Measurements from ENCODE around the gene RHEBL1.
A peak's percentile ranks its signal among the peaks of the same experiment; 100 is the strongest.

Gene RHEBL1

GRCh38 chr12:49089821-49090773 is 20.3 kb upstream of the RHEBL1 start:
- no peak overlapping the region for H3K9ac ChIP-seq (ENCODE audit: low read depth in 1 of 2, low read length in 2 of 2)
- no peaks in the 10 kb centered on the region for H3K36me3 ChIP-seq (ENCODE audit: control insufficient read depth in 2 of 2, insufficient read depth in 2 of 2, low read length in 2 of 2)
- H3K9me3 ChIP-seq (ENCODE audit: control insufficient read depth in 2 of 2, low read length in 2 of 2), result no peaks in the 10 kb centered on the region
- no peak overlapping the region for H3K27ac ChIP-seq (ENCODE audit: low read depth in 2 of 2, low read length in 2 of 2)
- H3K4me1 ChIP-seq (ENCODE audit: control insufficient read depth in 2 of 2, insufficient read depth in 2 of 2, low read length in 2 of 2), result peaks cover 15 to 17% of the 10 kb centered on the region in 2 donors
- peaks cover 48 to 62% of the 10 kb centered on the region in 2 donors for H3K27me3 ChIP-seq (ENCODE audit: control insufficient read depth in 2 of 2, insufficient read depth in 2 of 2, low read length in 2 of 2)
- peak overlapping the region; percentile 13 to 31 for H3K4me3 ChIP-seq (ENCODE audit: low read length in 2 of 2)

GRCh38 chr12:49088932-49089330 is 19.2 kb upstream of the RHEBL1 start:
- H3K9me3 ChIP-seq (ENCODE audit: control insufficient read depth in 2 of 2, low read length in 2 of 2), result no peaks in the 10 kb centered on the region
- H3K9ac ChIP-seq (ENCODE audit: low read depth in 1 of 2, low read length in 2 of 2), result no peak overlapping the region
- no peak overlapping the region for H3K4me3 ChIP-seq (ENCODE audit: low read length in 2 of 2)
- H3K27me3 ChIP-seq (ENCODE audit: control insufficient read depth in 2 of 2, insufficient read depth in 2 of 2, low read length in 2 of 2), result peaks cover 39 to 56% of the 10 kb centered on the region in 2 donors
- no peak overlapping the region for H3K27ac ChIP-seq (ENCODE audit: low read depth in 2 of 2, low read length in 2 of 2)
- peaks cover 10 to 11% of the 10 kb centered on the region in 2 donors for H3K4me1 ChIP-seq (ENCODE audit: control insufficient read depth in 2 of 2, insufficient read depth in 2 of 2, low read length in 2 of 2)
- H3K36me3 ChIP-seq (ENCODE audit: control insufficient read depth in 2 of 2, insufficient read depth in 2 of 2, low read length in 2 of 2), result no peaks in the 10 kb centered on the region

- Histone ChIP-seq H3K9me3 (ENCODE audit: control insufficient read depth in 2 of 2, low read length in 2 of 2) (no peaks in the 10 kb centered on the region), H3K36me3 (ENCODE audit: control insufficient read depth in 2 of 2, insufficient read depth in 2 of 2, low read length in 2 of 2) (no peaks in the 10 kb centered on the region), H3K9ac (ENCODE audit: low read depth in 1 of 2, low read length in 2 of 2) (no peak overlapping the region), H3K4me3 (ENCODE audit: low read length in 2 of 2) (no peak overlapping the region), H3K27ac (ENCODE audit: low read depth in 2 of 2, low read length in 2 of 2) (no peak overlapping the region), H3K27me3 (ENCODE audit: control insufficient read depth in 2 of 2, insufficient read depth in 2 of 2, low read length in 2 of 2) (peaks cover 33 to 50% of the 10 kb centered on the region in 2 donors), H3K4me1 (ENCODE audit: control insufficient read depth in 2 of 2, insufficient read depth in 2 of 2, low read length in 2 of 2) (peaks cover 8 to 10% of the 10 kb centered on the region in 2 donors)
These were observed 18.6 kb upstream of the RHEBL1 start for GRCh38 chr12:49088150-49088931.

DNA sequence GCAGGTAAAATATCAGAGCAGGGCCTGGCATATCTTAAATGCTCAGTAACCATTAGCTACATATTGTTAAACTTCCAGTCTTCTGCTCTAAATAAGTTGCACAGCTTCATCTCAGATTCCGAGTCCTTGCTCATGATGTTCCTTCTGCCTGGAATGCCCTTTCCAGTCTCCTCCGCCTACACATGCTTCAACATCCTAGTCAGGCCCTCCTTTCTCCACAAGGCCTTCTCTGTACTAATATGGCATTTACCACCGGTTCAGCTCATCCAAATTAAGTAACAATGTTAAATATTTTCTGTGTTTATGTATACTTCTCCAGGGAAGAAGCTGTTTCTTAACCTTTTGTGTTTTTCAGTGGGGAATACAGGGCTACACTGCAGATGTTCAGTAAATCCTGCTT is 16.3 kb upstream of the RHEBL1 start:
- H3K9me3 ChIP-seq (ENCODE audit: control insufficient read depth in 2 of 2, low read length in 2 of 2), result no peaks in the 10 kb centered on the region
- no peak overlapping the region for H3K27ac ChIP-seq (ENCODE audit: low read depth in 2 of 2, low read length in 2 of 2)
- peaks cover 7 to 8% of the 10 kb centered on the region in 2 donors for H3K4me1 ChIP-seq (ENCODE audit: control insufficient read depth in 2 of 2, insufficient read depth in 2 of 2, low read length in 2 of 2)
- H3K9ac ChIP-seq (ENCODE audit: low read depth in 1 of 2, low read length in 2 of 2), result no peak overlapping the region
- no peaks in the 10 kb centered on the region for H3K36me3 ChIP-seq (ENCODE audit: control insufficient read depth in 2 of 2, insufficient read depth in 2 of 2, low read length in 2 of 2)
- peaks cover 21 to 28% of the 10 kb centered on the region in 2 donors for H3K27me3 ChIP-seq (ENCODE audit: control insufficient read depth in 2 of 2, insufficient read depth in 2 of 2, low read length in 2 of 2)
- H3K4me3 ChIP-seq (ENCODE audit: low read length in 2 of 2), result no peak overlapping the region

GRCh38 chr12:49084438-49084837 is 14.7 kb upstream of the RHEBL1 start:
- H3K9ac ChIP-seq (ENCODE audit: low read depth in 1 of 2, low read length in 2 of 2), result no peak overlapping the region
- H3K27ac ChIP-seq (ENCODE audit: low read depth in 2 of 2, low read length in 2 of 2), result no peak overlapping the region
- H3K4me1 ChIP-seq (ENCODE audit: control insufficient read depth in 2 of 2, insufficient read depth in 2 of 2, low read length in 2 of 2), result no peaks in the 10 kb centered on the region

GRCh38 chr12:49079793-49080192 is 10.0 kb upstream of the RHEBL1 start:
- Histone ChIP-seq H3K36me3 (ENCODE audit: control insufficient read depth in 2 of 2, insufficient read depth in 2 of 2, low read length in 2 of 2) (no peaks in the 10 kb centered on the region), H3K4me3 (ENCODE audit: low read length in 2 of 2) (no peak overlapping the region), H3K9ac (ENCODE audit: low read depth in 1 of 2, low read length in 2 of 2) (no peak overlapping the region), H3K27me3 (ENCODE audit: control insufficient read depth in 2 of 2, insufficient read depth in 2 of 2, low read length in 2 of 2) (no peaks in the 10 kb centered on the region), H3K27ac (ENCODE audit: low read depth in 2 of 2, low read length in 2 of 2) (no peak overlapping the region), H3K4me1 (ENCODE audit: control insufficient read depth in 2 of 2, insufficient read depth in 2 of 2, low read length in 2 of 2) (no peaks in the 10 kb centered on the region), H3K9me3 (ENCODE audit: control insufficient read depth in 2 of 2, low read length in 2 of 2) (no peaks in the 10 kb centered on the region)

More at GRCh38 chr12:49084438-49084837, 14.7 kb upstream of the RHEBL1 start:
- Histone ChIP-seq H3K27me3 (ENCODE audit: control insufficient read depth in 2 of 2, insufficient read depth in 2 of 2, low read length in 2 of 2) (peaks cover 11 to 12% of the 10 kb centered on the region in 2 donors), H3K4me3 (ENCODE audit: low read length in 2 of 2) (no peak overlapping the region), H3K9me3 (ENCODE audit: control insufficient read depth in 2 of 2, low read length in 2 of 2) (no peaks in the 10 kb centered on the region), H3K36me3 (ENCODE audit: control insufficient read depth in 2 of 2, insufficient read depth in 2 of 2, low read length in 2 of 2) (no peaks in the 10 kb centered on the region)

- Histone ChIP-seq H3K4me1 (ENCODE audit: control insufficient read depth in 2 of 2, insufficient read depth in 2 of 2, low read length in 2 of 2) (peaks cover 13% of the 10 kb centered on the region in 2 donors), H3K27me3 (ENCODE audit: control insufficient read depth in 2 of 2, insufficient read depth in 2 of 2, low read length in 2 of 2) (no peaks in the 10 kb centered on the region), H3K4me3 (ENCODE audit: low read length in 2 of 2) (no peak overlapping the region), H3K9ac (ENCODE audit: low read depth in 1 of 2, low read length in 2 of 2) (no peak overlapping the region), H3K9me3 (ENCODE audit: control insufficient read depth in 2 of 2, low read length in 2 of 2) (no peaks in the 10 kb centered on the region), H3K27ac (ENCODE audit: low read depth in 2 of 2, low read length in 2 of 2) (no peak overlapping the region), H3K36me3 (ENCODE audit: control insufficient read depth in 2 of 2, insufficient read depth in 2 of 2, low read length in 2 of 2) (no peaks in the 10 kb centered on the region)
These were observed 1.2 kb upstream of the RHEBL1 start for GRCh38 chr12:49070971-49071370.

DNA sequence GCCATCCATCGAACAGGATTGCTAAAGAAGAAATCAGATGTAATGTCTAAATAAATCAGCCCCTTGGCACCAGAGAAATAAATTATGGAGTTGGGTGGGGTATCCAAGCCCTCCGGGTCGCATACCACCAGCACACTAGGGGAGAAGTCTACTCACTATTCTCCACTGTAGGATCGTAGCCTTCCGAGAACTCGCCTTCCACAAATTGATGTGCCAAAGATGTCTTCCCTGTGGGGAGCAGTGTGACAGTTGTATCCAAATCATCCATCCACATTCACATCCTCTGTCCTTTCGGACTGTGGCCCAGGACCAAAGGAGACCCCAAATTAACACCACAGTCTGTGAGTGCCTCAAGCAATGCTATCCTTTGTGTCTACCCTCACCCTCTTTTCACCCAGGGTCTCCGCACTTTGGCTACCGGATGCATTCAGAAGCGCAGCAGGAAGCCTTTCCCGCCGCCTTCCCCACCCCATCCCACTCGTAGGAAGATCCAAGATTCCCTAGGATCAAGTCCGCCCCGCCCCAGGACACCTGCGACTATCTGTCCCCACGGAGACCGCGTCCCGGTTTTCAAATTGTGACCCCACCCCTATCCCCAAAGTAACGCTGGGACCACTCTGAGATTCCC is 786 bp downstream of the RHEBL1 start:
- Histone ChIP-seq H3K4me3 (ENCODE audit: low read length in 2 of 2) (peak overlapping the region; percentile 92 to 94), H3K9ac (ENCODE audit: low read depth in 1 of 2, low read length in 2 of 2) (peak overlapping the region; percentile 68 to 75), H3K27ac (ENCODE audit: low read depth in 2 of 2, low read length in 2 of 2) (peak overlapping the region; percentile 69 to 80)

GRCh38 chr12:49066120-49066519 is 3.7 kb downstream of the RHEBL1 start:
- H3K4me1 ChIP-seq (ENCODE audit: control insufficient read depth in 2 of 2, insufficient read depth in 2 of 2, low read length in 2 of 2), result peaks cover 17% of the 10 kb centered on the region in 2 donors
- H3K9ac ChIP-seq (ENCODE audit: low read depth in 1 of 2, low read length in 2 of 2), result no peak overlapping the region
- no peak overlapping the region for H3K27ac ChIP-seq (ENCODE audit: low read depth in 2 of 2, low read length in 2 of 2)
- H3K36me3 ChIP-seq (ENCODE audit: control insufficient read depth in 2 of 2, insufficient read depth in 2 of 2, low read length in 2 of 2), result no peaks in the 10 kb centered on the region
- no peaks in the 10 kb centered on the region for H3K27me3 ChIP-seq (ENCODE audit: control insufficient read depth in 2 of 2, insufficient read depth in 2 of 2, low read length in 2 of 2)
- no peak overlapping the region for H3K4me3 ChIP-seq (ENCODE audit: low read length in 2 of 2)
- no peaks in the 10 kb centered on the region for H3K9me3 ChIP-seq (ENCODE audit: control insufficient read depth in 2 of 2, low read length in 2 of 2)

More for the DNA sequence above, 786 bp downstream of the RHEBL1 start:
- Histone ChIP-seq H3K36me3 (ENCODE audit: control insufficient read depth in 2 of 2, insufficient read depth in 2 of 2, low read length in 2 of 2) (no peaks in the 10 kb centered on the region), H3K9me3 (ENCODE audit: control insufficient read depth in 2 of 2, low read length in 2 of 2) (no peaks in the 10 kb centered on the region), H3K27me3 (ENCODE audit: control insufficient read depth in 2 of 2, insufficient read depth in 2 of 2, low read length in 2 of 2) (no peaks in the 10 kb centered on the region), H3K4me1 (ENCODE audit: control insufficient read depth in 2 of 2, insufficient read depth in 2 of 2, low read length in 2 of 2) (peaks cover 13% of the 10 kb centered on the region in 2 donors)
